Right lobe of liver (tissue), 4 donors: ENCODE measurements around the gene EMP1.

Experiments used
- CTCF ChIP-seq, 4 donors: fragments of 200-600 bp in 3 of 4; fragments of 450-650 bp in 1 of 4; IDR thresholded peaks; one replicate each; pipeline versions ENCODE4 v1.5.1 to v1.8.0; 2016 to 2022; ENCODE audit warnings: antibody characterized with exemption in 4 of 4, mild to moderate bottlenecking in 2 of 4
- POLR2A ChIP-seq: fragments of 450-650 bp; IDR thresholded peaks from one replicate; pipeline ENCODE4 v1.6.1; 2017; ENCODE audit warnings: antibody characterized with exemption, mild to moderate bottlenecking
- donor health status: DM: no; HTN: no; CAD: no.
- donor health status: DM: no; HTN: no; CAD: no.
- donor health status: DM: no; HTN: yes; CAD: no.

- TF ChIP-seq CTCF (IDR thresholded peaks at IDR 0.05) (no peak), POLR2A (no peak)
These were observed 41.7 kb downstream of the EMP1 start for GRCh38 chr12:13238204-13238603.
